ENCODE results near the gene FOXO4. TPM values are rescaled to one million over a fixed set of nuclear protein-coding genes. Genes with fewer than 3 reads are reported as not detected.

The FOXO4 gene
- total RNA-seq, 2 donors from 2014 or later, result 15.1 to 15.3 TPM

GRCh38 chrX:71103110-71103983 lies 7.7 kb downstream of the FOXO4 start:
- peaks cover 8 to 16% of the 10 kb centered on the region in 2 donors for H3K36me3 Mint-ChIP-seq (ENCODE audit: insufficient read depth in 2 of 2)
- ATAC-seq (replicated peaks in 1 of 2) (peak; percentile 36 to 38), DNase-seq (peak; percentile 47 to 53)
- H3K4me1 Mint-ChIP-seq (ENCODE audit: low read depth), result peaks cover 88% of the 10 kb centered on the region
- peaks cover 17% of the 10 kb centered on the region for H3K27me3 Mint-ChIP-seq (ENCODE audit: low read depth)
- H3K9me3 Mint-ChIP-seq, result peaks cover 0 to 2% of the 10 kb centered on the region in 2 donors
- H3K4me3 Mint-ChIP-seq, result peak overlapping the region; percentile 79 to 81
- H3K27ac Mint-ChIP-seq, result peak overlapping the region; percentile 91

GRCh38 chrX:71105628-71106027 lies 10.0 kb downstream of the FOXO4 start:
- Mint-ChIP-seq H3K9me3 (peaks cover 0 to 2% of the 10 kb centered on the region in 2 donors), H3K36me3 (ENCODE audit: insufficient read depth in 2 of 2) (peaks cover 24 to 34% of the 10 kb centered on the region in 2 donors), H3K4me1 (ENCODE audit: low read depth) (peaks cover 91% of the 10 kb centered on the region), H3K27me3 (ENCODE audit: low read depth) (peaks cover 9% of the 10 kb centered on the region), H3K27ac (peak overlapping the region; percentile 67), H3K4me3 (peak overlapping the region; percentile 63 to 88)
- ATAC-seq (replicated peaks in 1 of 2) (no peak), DNase-seq (no peak)

GRCh38 chrX:71106427-71106826 lies 10.8 kb downstream of the FOXO4 start, which contains the start of gene CXorf65:
Gene CXorf65, minus strand, starts transcription at chrX:71106740. Its CDS starts 184 bp downstream, at chrX:71106556.
- ATAC-seq (replicated peaks in 1 of 2) (peak; percentile 60 to 67), DNase-seq (peak; percentile 31 to 39)
- Mint-ChIP-seq H3K4me3 (peak within 1 kb of the TSS; percentile 85 to 88), H3K4me1 (ENCODE audit: low read depth) (peaks cover 83% of the 10 kb centered on the region), H3K36me3 (ENCODE audit: insufficient read depth in 2 of 2) (peaks cover 27 to 39% of the 10 kb centered on the region in 2 donors), H3K9me3 (peaks cover 0 to 2% of the 10 kb centered on the region in 2 donors), H3K27ac (peak within 1 kb of the TSS; percentile 92), H3K27me3 (ENCODE audit: low read depth) (peaks cover 6% of the 10 kb centered on the region)

- Mint-ChIP-seq H3K4me1 (ENCODE audit: low read depth) (peaks cover 83% of the 10 kb centered on the region), H3K9me3 (peaks cover 0 to 2% of the 10 kb centered on the region in 2 donors), H3K27ac (peak overlapping the region; percentile 92), H3K36me3 (ENCODE audit: insufficient read depth in 2 of 2) (peaks cover 27 to 39% of the 10 kb centered on the region in 2 donors), H3K27me3 (ENCODE audit: low read depth) (peaks cover 6% of the 10 kb centered on the region), H3K4me3 (peak overlapping the region; percentile 85 to 88)
- no peak for DNase-seq
- no peak for ATAC-seq (replicated peaks in 1 of 2)
Observed at GRCh38 chrX:71107245-71107644, 11.6 kb downstream of the FOXO4 start.

GRCh38 chrX:71107762-71108360 lies 12.2 kb downstream of the FOXO4 start:
- Mint-ChIP-seq H3K4me3 (peak overlapping the region; percentile 85 to 88), H3K4me1 (ENCODE audit: low read depth) (peaks cover 83% of the 10 kb centered on the region), H3K27me3 (ENCODE audit: low read depth) (peaks cover 6% of the 10 kb centered on the region), H3K27ac (peak overlapping the region; percentile 92), H3K36me3 (ENCODE audit: insufficient read depth in 2 of 2) (peaks cover 27 to 39% of the 10 kb centered on the region in 2 donors), H3K9me3 (peaks cover 0 to 2% of the 10 kb centered on the region in 2 donors)
- peak; percentile 38 to 45 for DNase-seq
- ATAC-seq (replicated peaks in 1 of 2), result peak in 1 of 2 donors; percentile 17

DNA sequence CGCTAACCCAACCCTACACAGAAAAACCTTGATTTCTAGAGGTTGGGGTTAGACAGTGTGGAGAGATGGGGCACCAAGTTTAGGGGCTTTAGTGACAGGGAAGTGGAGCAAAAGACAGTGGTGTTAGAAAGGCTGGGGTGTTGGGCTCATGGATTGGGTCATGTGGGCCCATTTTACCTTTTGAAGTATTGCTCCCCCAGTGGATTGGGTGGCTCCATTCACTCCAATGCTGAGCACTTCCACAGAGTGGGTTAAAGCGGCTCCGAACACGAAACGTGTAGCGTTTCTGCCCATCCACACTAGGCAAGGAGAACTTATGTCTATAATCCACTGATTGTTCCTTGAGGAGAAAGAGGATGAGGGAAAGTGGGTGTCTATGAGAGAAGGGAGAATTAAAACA lies 13.4 kb downstream of the FOXO4 start:
- H3K4me1 Mint-ChIP-seq (ENCODE audit: low read depth), result peaks cover 79% of the 10 kb centered on the region
- ATAC-seq (replicated peaks in 1 of 2), result no peak
- H3K27ac Mint-ChIP-seq, result peak overlapping the region; percentile 92
- peaks cover 27 to 39% of the 10 kb centered on the region in 2 donors for H3K36me3 Mint-ChIP-seq (ENCODE audit: insufficient read depth in 2 of 2)
- peaks cover 0 to 2% of the 10 kb centered on the region in 2 donors for H3K9me3 Mint-ChIP-seq
- H3K4me3 Mint-ChIP-seq, result peak overlapping the region; percentile 85 to 88
- no peak for DNase-seq
- peaks cover 6% of the 10 kb centered on the region for H3K27me3 Mint-ChIP-seq (ENCODE audit: low read depth)

- DNase-seq (peak; percentile 80 to 83), ATAC-seq (replicated peaks in 1 of 2) (peak; percentile 91 to 93)
- Mint-ChIP-seq H3K9me3 (peaks cover 0 to 2% of the 10 kb centered on the region in 2 donors), H3K27me3 (ENCODE audit: low read depth) (peaks cover 6% of the 10 kb centered on the region), H3K4me1 (ENCODE audit: low read depth) (peaks cover 60% of the 10 kb centered on the region), H3K4me3 (peak within 1 kb of the TSS; percentile 85 to 88), H3K36me3 (ENCODE audit: insufficient read depth in 2 of 2) (peaks cover 27 to 35% of the 10 kb centered on the region in 2 donors), H3K27ac (peak within 1 kb of the TSS; percentile 92)
Observed at GRCh38 chrX:71111141-71111843, 15.6 kb downstream of the FOXO4 start, which contains the start of gene IL2RG. Gene IL2RG, minus strand, starts transcription at chrX:71111577. Its CDS starts 38 bp downstream, at chrX:71111539.

DNA sequence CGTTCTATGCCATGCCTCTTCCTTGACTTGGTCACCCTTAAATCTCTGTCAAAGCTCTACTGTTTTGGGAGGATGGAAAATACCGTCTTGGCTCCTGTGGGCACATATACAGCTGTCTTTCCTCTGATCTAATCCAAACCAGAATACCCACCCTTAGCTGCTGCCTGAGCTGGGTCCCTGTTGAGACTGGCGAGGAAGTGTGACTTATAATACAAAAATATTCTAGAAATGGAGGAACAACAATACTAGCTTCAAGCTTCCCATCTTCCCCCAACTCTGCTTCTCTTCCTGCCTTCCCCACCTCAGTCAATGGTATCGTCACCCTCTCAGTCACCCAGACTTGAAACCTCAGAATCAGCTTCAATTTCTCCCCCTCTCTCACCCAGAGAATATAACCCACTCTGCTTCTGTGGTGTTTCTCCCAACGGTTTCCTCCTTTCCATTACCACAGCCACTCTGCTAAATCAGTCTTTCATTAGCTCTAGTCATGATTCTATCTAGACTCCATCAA lies 16.3 kb downstream of the FOXO4 start:
- ATAC-seq (replicated peaks in 1 of 2) (peak; percentile 33 to 35), DNase-seq (no peak)
- H3K4me1 Mint-ChIP-seq (ENCODE audit: low read depth), result peaks cover 53% of the 10 kb centered on the region
- peaks cover 6% of the 10 kb centered on the region for H3K27me3 Mint-ChIP-seq (ENCODE audit: low read depth)
- H3K36me3 Mint-ChIP-seq (ENCODE audit: insufficient read depth in 2 of 2), result peaks cover 23 to 31% of the 10 kb centered on the region in 2 donors
- H3K9me3 Mint-ChIP-seq, result no peaks in the 10 kb centered on the region
- H3K27ac Mint-ChIP-seq, result peak overlapping the region; percentile 92
- H3K4me3 Mint-ChIP-seq, result peak overlapping the region; percentile 85 to 88

DNA sequence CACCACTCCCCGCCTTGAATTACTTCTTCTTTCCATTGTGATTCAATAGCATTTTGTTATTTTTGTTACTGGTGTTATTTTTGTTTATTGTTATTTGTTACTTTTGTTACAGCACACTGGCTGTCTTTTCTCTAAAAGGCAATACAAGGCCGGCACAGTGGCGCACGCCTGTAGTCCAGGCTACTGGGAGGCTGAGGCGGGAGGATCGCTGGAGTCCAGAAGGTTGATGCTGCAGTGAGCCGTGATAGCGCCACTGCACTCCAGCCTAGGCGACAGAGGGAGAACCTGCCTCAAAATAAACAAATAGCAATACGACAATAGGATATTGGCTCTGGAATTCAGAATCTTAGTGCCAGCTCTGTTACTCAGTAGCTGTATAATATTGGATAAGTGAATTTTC lies 21.7 kb downstream of the FOXO4 start:
- H3K4me1 Mint-ChIP-seq (ENCODE audit: low read depth), result peaks cover 27% of the 10 kb centered on the region
- ATAC-seq (replicated peaks in 1 of 2) (no peak), DNase-seq (no peak)
- H3K4me3 Mint-ChIP-seq, result peak overlapping the region in 1 of 2 donors; percentile 51
- H3K36me3 Mint-ChIP-seq (ENCODE audit: insufficient read depth in 2 of 2), result peaks cover 5 to 8% of the 10 kb centered on the region in 2 donors
- H3K9me3 Mint-ChIP-seq, result no peaks in the 10 kb centered on the region
- peak overlapping the region; percentile 24 for H3K27ac Mint-ChIP-seq
- H3K27me3 Mint-ChIP-seq (ENCODE audit: low read depth), result no peaks in the 10 kb centered on the region

GRCh38 chrX:71118032-71118984 lies 22.7 kb downstream of the FOXO4 start, which contains the start of gene MED12:
Gene MED12, plus strand, starts transcription at chrX:71118596. Its CDS starts 159 bp downstream, at chrX:71118755.
- ATAC-seq (replicated peaks in 1 of 2), result peak; percentile 94 to 95
- H3K36me3 Mint-ChIP-seq (ENCODE audit: insufficient read depth in 2 of 2), result peaks cover 7 to 8% of the 10 kb centered on the region in 2 donors
- no peaks in the 10 kb centered on the region for H3K27me3 Mint-ChIP-seq (ENCODE audit: low read depth)
- DNase-seq, result peak; percentile 88 to 89
- H3K9me3 Mint-ChIP-seq, result no peaks in the 10 kb centered on the region
- peak within 1 kb of the TSS; percentile 83 to 86 for H3K4me3 Mint-ChIP-seq
- H3K4me1 Mint-ChIP-seq (ENCODE audit: low read depth), result peaks cover 18% of the 10 kb centered on the region
- peak within 1 kb of the TSS; percentile 72 for H3K27ac Mint-ChIP-seq

DNA sequence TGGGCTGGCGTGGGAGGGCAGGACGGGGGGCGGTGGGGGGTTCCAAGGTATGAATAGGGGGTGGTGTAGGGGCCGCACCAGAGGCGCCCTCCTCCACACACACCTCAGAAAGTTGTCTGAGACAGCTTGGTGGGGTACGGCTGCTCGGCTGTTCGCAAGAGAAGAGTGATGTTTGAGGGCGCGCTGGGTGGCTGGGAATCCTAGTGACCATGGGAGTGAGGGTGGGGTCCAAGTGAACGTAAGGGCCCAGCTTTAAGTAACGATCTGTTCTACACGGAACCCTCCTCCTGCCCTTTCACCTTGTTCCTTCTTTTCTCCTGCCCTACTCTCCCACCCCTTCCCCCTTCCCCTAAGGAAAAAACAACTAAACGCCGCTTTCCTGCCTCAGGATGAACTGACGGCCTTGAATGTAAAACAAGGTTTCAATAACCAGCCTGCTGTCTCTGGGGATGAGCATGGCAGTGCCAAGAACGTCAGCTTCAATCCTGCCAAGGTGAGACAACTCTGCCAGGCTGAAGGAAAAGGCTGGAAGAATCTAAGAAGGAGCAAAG lies 23.4 kb downstream of the FOXO4 start:
- peak; percentile 14 to 28 for ATAC-seq (replicated peaks in 1 of 2)
- peaks cover 7 to 8% of the 10 kb centered on the region in 2 donors for H3K36me3 Mint-ChIP-seq (ENCODE audit: insufficient read depth in 2 of 2)
- H3K4me3 Mint-ChIP-seq, result peak overlapping the region; percentile 83 to 86
- DNase-seq, result no peak
- no peaks in the 10 kb centered on the region for H3K9me3 Mint-ChIP-seq
- H3K27me3 Mint-ChIP-seq (ENCODE audit: low read depth), result no peaks in the 10 kb centered on the region
- H3K27ac Mint-ChIP-seq, result no peak overlapping the region
- H3K4me1 Mint-ChIP-seq (ENCODE audit: low read depth), result peaks cover 14% of the 10 kb centered on the region
